NCI-H2081 (cell line): ENCODE measurements around the gene PPP3CA.
"Not testable (repeated sequence)": the region's sequence is repeated elsewhere in the genome, so short reads cannot be mapped to it uniquely, and the experiment has no call there.

ENCODE experiments used
- DNase-seq, 2 experiments: peaks; one replicate each; lab custom pipeline; 2025; lab: John Stamatoyannopoulos, UW

The PPP3CA gene

DNA sequence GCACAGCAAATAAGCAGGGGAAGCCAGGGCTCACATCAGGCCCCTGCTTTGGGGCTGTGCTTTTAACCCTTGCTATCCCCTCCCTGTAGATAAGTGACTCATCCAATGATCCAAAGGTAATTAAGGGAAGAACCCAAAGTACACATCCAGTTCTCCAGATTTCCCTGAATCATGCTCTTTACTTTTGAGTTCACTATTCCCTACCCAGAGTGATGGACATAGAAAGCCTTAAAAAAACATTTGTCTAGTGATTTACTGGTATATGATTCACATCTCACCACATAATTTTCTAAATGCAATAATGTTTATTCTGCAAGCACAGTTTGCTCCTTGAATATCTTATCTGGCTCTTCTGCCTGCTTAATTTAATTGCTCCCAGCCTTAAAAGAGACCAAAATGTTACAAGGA, 136.2 kb downstream of the PPP3CA start:
- DNase-seq = peak in 1 of 2 experiments; percentile 23

- DNase-seq = no peak
Measured at GRCh38 chr4:101210331-101210730, 137.0 kb downstream of the PPP3CA start.

DNA sequence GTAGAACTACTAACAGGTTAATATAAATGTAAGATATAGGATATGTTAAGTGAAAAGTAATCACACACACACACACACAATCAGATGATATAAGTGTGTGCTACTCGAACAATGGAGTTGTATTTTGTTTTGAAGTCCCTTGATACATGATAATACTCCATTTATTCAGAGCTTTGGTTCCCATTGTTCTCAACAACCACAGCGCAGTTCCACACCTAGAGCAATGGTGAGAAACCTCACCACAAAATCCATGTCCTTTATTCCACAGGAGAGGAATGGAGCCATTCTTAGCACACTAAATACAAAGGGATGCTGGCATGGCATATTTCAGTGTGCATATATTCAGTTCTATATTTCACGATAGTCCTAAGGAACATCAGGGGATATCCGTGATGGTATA, 139.2 kb downstream of the PPP3CA start:
- DNase-seq = peak in 1 of 2 experiments; percentile 22

DNA sequence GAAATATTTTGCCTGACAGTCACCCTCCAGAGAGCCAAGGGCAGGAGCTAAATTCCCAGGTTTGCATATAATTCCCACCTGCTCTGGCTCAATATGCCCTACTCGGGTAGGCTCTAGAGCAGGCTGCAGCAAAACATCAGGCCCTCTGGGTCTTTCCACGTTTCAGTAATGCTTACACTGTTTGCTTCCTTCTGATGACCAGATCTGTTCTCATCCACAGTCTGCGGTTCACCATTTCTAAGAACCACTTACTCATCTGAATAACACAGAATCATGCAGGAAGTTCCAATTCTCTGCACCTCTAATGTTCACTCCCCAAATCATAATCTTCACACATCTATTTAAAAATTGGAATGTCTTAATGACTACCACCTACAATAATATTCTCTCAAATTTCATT, 141.4 kb downstream of the PPP3CA start:
- no peak for DNase-seq

- peak in 1 of 2 experiments; percentile 22 for DNase-seq
Measured at GRCh38 chr4:101201421-101201820, 145.9 kb downstream of the PPP3CA start.

DNA sequence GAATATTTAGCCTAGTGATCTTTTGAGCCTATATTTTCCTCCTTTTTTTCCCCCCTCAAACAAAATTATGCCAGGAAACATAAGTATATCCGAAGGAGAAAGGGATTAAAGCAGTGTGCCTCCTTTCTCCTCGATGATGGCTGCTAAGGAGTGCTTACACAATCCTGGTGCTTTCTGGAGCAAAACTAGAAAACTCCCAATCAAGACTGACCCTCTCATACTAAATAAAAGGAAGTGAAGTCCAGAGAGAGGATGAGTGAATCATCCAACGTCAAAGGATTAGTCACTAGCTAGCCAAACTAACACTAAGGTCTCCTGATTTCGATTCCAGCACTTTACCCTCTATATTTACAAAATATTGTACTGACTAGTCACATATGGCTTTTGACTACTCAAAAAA, 146.8 kb downstream of the PPP3CA start:
- DNase-seq = no peak

DNA sequence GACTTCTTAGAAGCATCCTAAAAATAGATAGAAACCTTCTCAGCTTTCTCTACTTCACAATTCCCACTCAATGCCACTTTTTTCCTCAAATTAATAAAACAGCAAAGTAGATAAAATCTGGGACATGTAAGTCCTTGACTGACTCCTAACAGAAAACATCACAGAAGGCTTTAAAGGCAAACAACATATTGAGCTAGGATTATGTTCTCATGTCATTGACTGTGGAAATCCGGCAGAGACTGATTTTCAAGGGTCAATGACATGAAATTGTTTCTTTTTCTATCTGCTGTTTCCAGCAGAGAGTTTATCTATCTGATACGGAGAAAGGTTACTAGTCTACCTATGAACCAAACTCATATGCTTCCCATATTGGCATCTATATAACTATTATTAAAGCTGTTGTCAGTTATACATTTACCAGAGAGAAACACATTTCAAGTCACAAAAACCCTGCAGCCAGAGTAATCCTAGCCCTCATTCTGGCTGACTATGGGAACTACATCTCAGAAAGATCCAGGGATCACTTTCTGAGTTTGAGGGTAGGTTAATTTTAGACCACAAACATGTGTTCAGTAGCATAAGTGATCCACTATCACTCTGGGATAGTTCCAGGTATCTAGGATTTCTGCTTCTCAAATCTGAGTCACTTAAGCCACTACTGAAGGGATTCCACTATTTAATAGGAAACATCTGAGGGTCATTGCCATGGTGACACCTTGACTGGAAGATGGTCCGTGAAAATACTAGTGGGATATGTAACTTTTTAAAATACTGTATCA, 147.6 kb downstream of the PPP3CA start:
- DNase-seq = no peak

DNA sequence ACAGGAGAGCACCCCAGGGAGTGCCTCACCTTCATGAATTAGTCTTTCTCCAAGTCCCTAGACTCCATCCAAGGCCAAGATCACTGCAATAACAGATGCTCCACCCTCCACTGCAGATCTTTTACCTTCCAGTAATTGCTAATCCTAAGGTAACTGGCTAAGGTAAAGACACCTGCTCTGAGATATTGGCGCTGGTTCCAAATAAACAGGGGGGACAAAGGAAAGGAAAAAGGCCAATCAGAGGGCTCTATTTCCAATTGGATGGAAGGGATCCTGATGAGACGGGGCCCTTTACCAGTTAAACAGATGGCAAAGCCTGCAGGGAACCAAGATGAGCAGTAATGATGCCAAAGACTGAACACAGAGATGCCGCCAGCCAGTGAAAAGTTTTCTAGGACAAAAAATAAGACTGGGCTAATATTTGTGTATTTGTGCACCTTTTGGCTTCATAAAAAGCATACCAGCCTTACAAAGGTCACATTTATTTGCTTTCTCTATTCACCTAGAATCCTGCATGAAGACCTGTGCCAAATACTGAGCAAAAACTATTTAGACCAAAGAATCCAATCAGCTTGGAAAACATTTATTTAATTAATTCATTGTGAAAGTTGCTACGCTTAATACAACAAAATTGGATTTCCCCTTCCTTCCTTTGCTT, 148.5 kb downstream of the PPP3CA start:
- peak; percentile 79 to 95 for DNase-seq

DNA sequence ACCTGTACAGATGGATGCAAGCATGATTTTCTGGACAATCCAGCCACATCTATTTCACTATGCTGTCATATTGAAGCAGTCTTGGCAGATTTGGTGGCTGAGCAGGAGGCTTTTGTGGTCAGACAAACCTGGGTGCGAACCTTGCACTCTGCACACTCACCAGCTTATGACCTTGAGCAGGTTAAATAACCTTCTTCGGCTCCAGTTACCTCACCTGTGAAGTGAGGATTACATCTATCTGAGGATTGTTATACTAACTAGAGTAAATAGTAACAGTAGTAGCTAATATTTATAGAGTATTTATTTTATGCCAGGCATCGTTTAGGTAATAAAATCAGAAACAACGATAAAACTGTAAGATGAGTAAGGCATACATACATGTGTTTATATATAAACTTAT, 150.0 kb downstream of the PPP3CA start:
- no peak for DNase-seq

DNA sequence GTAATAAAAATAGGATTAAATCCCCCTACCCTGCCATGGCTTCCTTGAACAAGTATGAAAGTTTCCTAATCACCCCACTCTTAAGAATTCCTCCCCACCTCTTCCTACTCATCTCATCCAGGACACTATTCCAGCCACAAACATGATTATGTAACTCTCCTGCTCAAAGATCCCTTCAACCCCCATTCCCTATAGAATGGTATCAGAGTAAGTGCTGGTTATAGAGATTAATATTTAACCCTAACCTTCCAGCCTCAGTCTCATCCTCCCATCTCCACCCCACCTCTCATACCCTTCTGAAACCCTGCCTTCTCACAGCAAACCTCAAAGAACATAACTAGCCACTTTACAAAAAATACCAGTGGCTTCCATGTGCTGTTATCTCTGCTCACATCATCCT, 155.1 kb downstream of the PPP3CA start:
- DNase-seq = no peak

DNA sequence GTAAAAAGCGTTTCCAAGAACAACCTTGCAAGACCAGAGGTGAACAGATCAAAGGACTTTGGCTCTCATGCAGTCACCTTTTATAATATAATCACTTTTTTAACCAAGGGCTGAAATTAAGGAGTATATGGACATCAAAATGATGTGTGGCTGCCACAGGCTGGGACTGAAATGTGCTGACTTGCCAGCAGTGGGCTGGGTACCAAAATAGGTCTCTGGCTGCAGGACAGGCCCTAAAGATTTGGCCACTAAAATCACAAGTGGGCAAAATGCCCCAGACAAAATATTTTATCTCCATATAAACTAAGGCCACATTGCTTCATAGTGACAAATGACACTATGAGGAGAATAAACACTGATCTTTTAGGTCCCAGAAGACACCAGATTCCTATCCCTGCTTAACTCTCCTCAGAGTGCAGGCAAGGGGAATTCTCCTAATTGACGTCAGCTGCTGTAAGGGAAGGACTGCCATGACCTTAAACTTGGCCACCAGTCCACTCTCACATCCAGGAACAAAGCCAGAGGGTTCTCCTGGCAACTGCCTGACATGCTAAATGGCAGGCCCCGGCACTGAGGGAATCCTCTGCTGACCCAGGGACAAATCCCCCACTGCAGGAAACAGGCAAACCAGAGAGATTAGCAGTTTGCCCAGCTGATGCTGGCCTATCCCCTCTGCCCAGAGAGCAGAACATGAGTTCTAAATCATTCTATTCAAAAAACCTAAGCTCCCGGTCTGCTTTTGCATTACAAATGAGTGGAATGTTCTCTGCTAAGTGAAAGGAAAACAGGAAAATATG, 155.8 kb downstream of the PPP3CA start:
- DNase-seq = peak in 1 of 2 experiments; percentile 52

- DNase-seq = no peak
Measured at GRCh38 chr4:101190751-101191150, 156.6 kb downstream of the PPP3CA start.

GRCh38 chr4:101188906-101189305, 158.4 kb downstream of the PPP3CA start:
- DNase-seq = no peak

GRCh38 chr4:101187841-101188240, 159.5 kb downstream of the PPP3CA start:
- no peak for DNase-seq

- no peak for DNase-seq
Measured at GRCh38 chr4:101186567-101187184, 160.7 kb downstream of the PPP3CA start.

DNA sequence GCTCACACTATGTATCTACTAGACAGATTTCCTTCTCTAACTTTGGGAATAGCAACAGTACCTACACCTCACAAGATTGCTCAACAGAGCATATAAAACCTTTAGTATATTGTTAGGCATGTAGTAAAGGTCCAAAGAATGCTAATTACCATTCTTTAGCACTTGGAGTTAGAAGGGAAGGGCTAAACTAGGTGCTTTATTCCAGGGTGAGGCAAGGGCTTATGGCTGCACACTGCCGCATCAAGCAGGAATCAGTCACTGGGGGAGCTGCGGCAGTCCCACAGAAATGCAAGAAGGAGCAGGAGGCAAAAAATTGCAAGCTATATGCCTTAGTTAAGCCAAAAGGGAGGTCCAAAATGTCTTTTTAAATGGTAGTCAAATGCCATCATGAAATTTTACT, 162.7 kb downstream of the PPP3CA start:
- no peak for DNase-seq

DNA sequence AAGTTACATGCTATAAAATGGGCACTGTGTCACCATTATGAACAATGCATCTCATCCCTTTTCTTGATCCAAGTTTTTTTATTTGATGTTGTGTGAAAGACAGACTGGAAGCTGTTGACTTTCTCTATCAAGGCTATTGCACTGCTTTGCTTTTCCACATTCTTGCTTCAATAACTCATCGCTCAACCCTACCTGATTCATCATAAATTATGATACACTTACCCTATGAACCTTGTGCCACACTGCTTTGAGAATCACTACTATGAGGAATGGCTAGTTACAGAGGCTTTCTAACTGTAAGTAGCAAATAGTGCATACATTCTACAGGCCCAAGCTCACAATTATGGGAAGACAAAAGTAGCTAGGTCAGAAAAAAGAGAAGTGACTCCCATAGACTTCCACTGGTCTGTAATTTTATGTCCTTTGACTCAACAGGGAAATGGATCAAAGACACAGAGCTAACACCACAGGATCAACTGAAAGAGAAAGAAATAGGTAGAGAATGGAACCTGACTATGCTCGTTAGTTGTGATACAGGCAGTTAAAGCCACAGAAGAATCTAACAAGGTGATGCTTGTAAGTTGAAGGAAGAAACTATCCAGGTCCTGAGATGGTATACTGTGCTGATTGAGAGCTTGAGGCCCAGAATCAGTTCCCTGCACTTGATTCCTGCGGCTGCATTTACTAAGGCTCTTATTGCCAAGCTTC, 163.5 kb downstream of the PPP3CA start:
- no peak for DNase-seq

GRCh38 chr4:101183221-101183620, 164.1 kb downstream of the PPP3CA start:
- DNase-seq = no peak

DNA sequence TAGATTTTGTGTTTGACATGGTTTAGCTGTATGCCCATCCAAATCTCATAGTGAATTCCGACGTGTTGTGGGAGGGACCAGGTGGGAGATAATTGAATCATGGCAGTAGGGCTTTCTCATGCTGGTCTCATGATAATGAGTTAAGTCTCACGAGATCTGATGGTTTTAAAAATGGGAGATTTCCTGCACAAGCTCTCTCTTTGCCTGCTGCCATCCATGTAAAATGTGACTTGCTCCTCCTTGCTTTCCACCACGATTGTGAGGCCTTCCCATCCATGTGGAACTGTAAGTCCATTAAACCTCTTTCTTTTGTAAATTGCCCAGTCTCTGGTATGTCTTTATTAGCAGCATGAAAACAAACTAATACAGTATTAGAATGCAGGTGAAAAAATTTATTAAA, 164.6 kb downstream of the PPP3CA start:
- DNase-seq = not testable (repeated sequence)

DNA sequence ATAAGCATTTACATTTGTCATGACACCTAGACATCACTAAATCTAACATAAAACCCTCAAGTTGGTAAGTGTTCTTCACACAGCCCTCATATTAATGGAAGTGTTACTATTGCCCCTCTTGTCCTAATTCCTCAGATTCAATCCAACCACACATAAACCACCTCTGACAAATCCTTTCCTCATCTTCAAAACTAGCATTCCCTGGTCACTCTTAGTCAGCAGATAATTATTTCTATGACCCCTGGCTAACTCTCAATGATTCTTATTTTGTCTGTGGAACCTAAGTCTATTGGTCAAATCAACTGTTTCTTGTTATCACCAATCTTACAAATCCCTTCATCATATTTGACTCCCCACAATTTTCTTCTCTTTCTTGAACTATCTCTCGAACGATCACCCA, 168.6 kb downstream of the PPP3CA start:
- no peak for DNase-seq

DNA sequence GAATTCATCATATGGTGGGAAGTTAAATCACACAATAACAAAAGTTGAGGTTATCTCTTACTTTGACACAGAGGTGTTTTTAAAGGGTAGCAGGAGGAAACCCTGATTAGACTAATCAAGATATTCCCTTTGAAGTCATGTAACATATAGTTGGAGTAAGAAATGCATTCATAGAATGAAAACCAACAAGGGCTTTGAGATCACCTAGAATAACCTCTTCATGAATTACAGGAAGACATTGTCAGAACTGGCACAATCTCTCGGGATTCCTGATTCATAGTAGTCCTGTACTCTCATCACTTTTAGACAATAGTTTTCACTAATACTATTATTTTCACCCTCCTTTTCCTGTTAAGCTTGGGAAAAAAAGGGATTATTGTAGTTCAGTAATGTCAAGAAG, 170.2 kb downstream of the PPP3CA start:
- no peak for DNase-seq
